MM.1S (cell line): ENCODE data around the gene CDO1.

Experiments
- EZH2 ChIP-seq: fragments of 300-600 bp; sonication (generic); optimal IDR thresholded peaks from 2 replicates; pipeline ENCODE3; 2017; ENCODE audit warnings: low read depth, mild to moderate bottlenecking, antibody characterized with exemption, low read length, mixed read lengths
- TF ChIP-seq, protein P1 (sequence below): fragments of 300-600 bp; sonication (generic); IDR thresholded peaks from 2 replicates; pipeline ENCODE4 v1.5.1; 2016; ENCODE audit warnings: antibody characterized with exemption, low read length, mixed read lengths

DNA sequence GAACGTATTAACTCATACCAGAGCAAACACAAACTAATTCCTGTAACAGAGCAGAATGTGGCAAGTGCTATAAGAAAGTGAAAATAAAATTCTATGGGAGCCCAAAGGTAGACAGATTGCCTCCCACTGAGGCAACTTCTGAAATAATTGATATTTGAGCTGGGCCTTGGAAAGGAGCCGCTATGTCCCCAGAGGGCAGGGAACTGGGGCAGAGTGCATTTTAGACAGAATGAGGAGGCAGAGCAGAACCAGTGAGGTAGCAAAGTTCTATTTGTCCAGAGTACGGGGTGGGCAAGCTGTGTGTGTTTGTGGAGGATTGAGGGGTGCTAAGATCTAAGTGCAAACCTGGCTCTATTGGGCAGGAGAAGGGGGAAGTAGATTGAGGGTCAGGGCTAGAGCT, 19.8 kb downstream of the CDO1 start:
- TF ChIP-seq, protein P1, sequence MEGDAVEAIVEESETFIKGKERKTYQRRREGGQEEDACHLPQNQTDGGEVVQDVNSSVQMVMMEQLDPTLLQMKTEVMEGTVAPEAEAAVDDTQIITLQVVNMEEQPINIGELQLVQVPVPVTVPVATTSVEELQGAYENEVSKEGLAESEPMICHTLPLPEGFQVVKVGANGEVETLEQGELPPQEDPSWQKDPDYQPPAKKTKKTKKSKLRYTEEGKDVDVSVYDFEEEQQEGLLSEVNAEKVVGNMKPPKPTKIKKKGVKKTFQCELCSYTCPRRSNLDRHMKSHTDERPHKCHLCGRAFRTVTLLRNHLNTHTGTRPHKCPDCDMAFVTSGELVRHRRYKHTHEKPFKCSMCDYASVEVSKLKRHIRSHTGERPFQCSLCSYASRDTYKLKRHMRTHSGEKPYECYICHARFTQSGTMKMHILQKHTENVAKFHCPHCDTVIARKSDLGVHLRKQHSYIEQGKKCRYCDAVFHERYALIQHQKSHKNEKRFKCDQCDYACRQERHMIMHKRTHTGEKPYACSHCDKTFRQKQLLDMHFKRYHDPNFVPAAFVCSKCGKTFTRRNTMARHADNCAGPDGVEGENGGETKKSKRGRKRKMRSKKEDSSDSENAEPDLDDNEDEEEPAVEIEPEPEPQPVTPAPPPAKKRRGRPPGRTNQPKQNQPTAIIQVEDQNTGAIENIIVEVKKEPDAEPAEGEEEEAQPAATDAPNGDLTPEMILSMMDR = no peak
- no peak for TF ChIP-seq EZH2
